SK-N-SH treated with all-trans-retinoic acid at 6 μM for 48 hours (cell line): Measurements from ENCODE around the gene MYO5B.

ENCODE experiments used
- ATAC-seq: fragments of 200-7000 bp; cut with Tn5 transposase; 3 replicates; pipeline ENCODE4 v1.9.1; 2020; ENCODE audit warnings: mild to moderate bottlenecking, moderate library complexity
- ARNTL ChIP-seq: fragments of 450-650 bp; formaldehyde crosslinking; IDR thresholded peaks from 2 replicates; pipeline ENCODE4 v1.5.0; 2020; ENCODE audit warnings: low read depth, mild to moderate bottlenecking, moderate library complexity, borderline replicate concordance
- BACH2 ChIP-seq: fragments of 250-450 bp; sonication (Bioruptor Pico); IDR thresholded peaks from 2 replicates; pipeline ENCODE4 v1.9.0; 2021; ENCODE audit warnings: mild to moderate bottlenecking, borderline replicate concordance
- CSDC2 ChIP-seq: fragments of 250-450 bp; sonication (Bioruptor Pico); IDR thresholded peaks from 2 replicates; pipeline ENCODE4 v1.5.0; 2020; ENCODE audit warnings: mild to moderate bottlenecking, moderate library complexity
- ESRRG ChIP-seq: fragments of 250-450 bp; sonication (Bioruptor Pico); IDR thresholded peaks from 2 replicates; pipeline ENCODE4 v1.6.1; 2021; ENCODE audit warnings: mild to moderate bottlenecking
- GLIS3 ChIP-seq: fragments of 250-450 bp; sonication (Bioruptor Pico); IDR thresholded peaks from 2 replicates; pipeline ENCODE4 v1.5.0; 2020; ENCODE audit warnings: mild to moderate bottlenecking, moderate library complexity
- ISL1 ChIP-seq: fragments of 250-450 bp; sonication (Bioruptor Pico); IDR thresholded peaks from 2 replicates; pipeline ENCODE4 v2.1.2; 2022; ENCODE audit warnings: mild to moderate bottlenecking, moderate library complexity
- PPARA ChIP-seq: fragments of 250-450 bp; sonication (Bioruptor Pico); IDR thresholded peaks from 2 replicates; pipeline ENCODE4 v1.5.0; 2020; ENCODE audit warnings: mild to moderate bottlenecking, borderline replicate concordance
- RARB ChIP-seq: fragments of 250-450 bp; sonication (Bioruptor Pico); IDR thresholded peaks from 2 replicates; pipeline ENCODE4 v1.8.0; 2021; ENCODE audit warnings: mild to moderate bottlenecking, moderate library complexity
- SNAI2 ChIP-seq: fragments of 250-450 bp; sonication (Bioruptor Pico); IDR thresholded peaks from 2 replicates; pipeline ENCODE4 v1.5.0; 2020; ENCODE audit warnings: mild to moderate bottlenecking, moderate library complexity
- TCF4 ChIP-seq: fragments of 250-450 bp; sonication (Bioruptor Pico); IDR thresholded peaks from 2 replicates; pipeline ENCODE4 v1.8.0; 2021; ENCODE audit warnings: mild to moderate bottlenecking, moderate library complexity, borderline replicate concordance
- TOX ChIP-seq: fragments of 250-450 bp; sonication (Bioruptor Pico); IDR thresholded peaks from 2 replicates; pipeline ENCODE4 v1.8.0; 2021; ENCODE audit warnings: mild to moderate bottlenecking, moderate library complexity, borderline replicate concordance
- ZC3H10 ChIP-seq: fragments of 250-450 bp; sonication (Bioruptor Pico); IDR thresholded peaks from 2 replicates; pipeline ENCODE4 v1.5.1; 2021; ENCODE audit warnings: mild to moderate bottlenecking, moderate library complexity
- ZFP3 ChIP-seq: fragments of 250-450 bp; sonication (Bioruptor Pico); IDR thresholded peaks from 2 replicates; pipeline ENCODE4 v1.5.0; 2020; ENCODE audit warnings: mild to moderate bottlenecking, moderate library complexity
- ZFP30 ChIP-seq: fragments of 450-650 bp; formaldehyde crosslinking; IDR thresholded peaks from 2 replicates; pipeline ENCODE4 v1.5.0; 2022; ENCODE audit warnings: mild to moderate bottlenecking, moderate library complexity
- ZNF70 ChIP-seq: fragments of 450-650 bp; formaldehyde crosslinking; IDR thresholded peaks from 2 replicates; pipeline ENCODE4 v1.5.0; 2020; ENCODE audit warnings: mild to moderate bottlenecking, moderate library complexity
- ZNF8 ChIP-seq: fragments of 450-650 bp; formaldehyde crosslinking; IDR thresholded peaks from 2 replicates; pipeline ENCODE4 v1.5.0; 2020; ENCODE audit warnings: mild to moderate bottlenecking, moderate library complexity
- TF ChIP-seq, protein P1 (sequence below): fragments of 250-450 bp; sonication (Bioruptor Pico); IDR thresholded peaks from 2 replicates; pipeline ENCODE4 v1.8.0; 2021; ENCODE audit warnings: low read depth, mild to moderate bottlenecking, moderate library complexity, borderline replicate concordance
- TF ChIP-seq, protein P2 (sequence below): fragments of 250-450 bp; sonication (Bioruptor Pico); IDR thresholded peaks from 2 replicates; pipeline ENCODE4 v1.5.1; 2021; ENCODE audit warnings: mild to moderate bottlenecking, moderate library complexity
- TF ChIP-seq, protein P3 (sequence below): fragments of 250-450 bp; sonication (Bioruptor Pico); IDR thresholded peaks from 2 replicates; pipeline ENCODE4 v1.5.0; 2020; ENCODE audit warnings: mild to moderate bottlenecking, moderate library complexity
- TF ChIP-seq, protein P4 (sequence below): fragments of 250-450 bp; sonication (Bioruptor Pico); IDR thresholded peaks from 2 replicates; pipeline ENCODE4 v1.8.0; 2020; ENCODE audit warnings: mild to moderate bottlenecking, moderate library complexity, borderline replicate concordance

Gene MYO5B

DNA sequence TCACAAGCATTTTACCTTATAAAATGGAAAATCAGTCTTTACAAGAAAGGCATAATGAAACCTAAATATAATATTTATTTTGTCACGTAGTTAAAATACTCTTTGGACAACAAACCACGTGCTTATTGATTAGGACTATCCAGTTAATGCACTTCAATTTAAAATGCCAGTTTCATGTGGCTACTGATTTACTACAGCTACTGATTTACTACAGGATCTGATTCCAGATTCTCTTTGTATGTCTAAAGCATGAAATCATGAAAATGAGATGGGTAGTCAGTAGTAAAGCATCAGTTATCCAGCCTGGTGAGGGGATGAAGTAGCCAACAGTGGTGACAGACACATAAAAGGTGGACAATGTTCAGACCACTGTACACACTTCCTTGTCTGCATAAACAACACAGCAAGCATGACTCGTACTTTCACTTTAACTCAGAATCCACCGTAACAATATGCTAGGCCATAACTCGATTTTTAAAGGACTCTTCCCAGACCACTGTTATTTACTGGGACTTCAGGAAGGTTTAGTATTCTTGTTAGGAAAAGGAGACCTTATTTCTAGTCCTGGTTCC lies 406.5 kb downstream of the MYO5B start:
- peak; percentile 75 for ATAC-seq
- TF ChIP-seq TOX (CRISPR knock-in tag) (no peak), ZFP3 (CRISPR knock-in tag) (no peak), TCF4 (CRISPR knock-in tag) (no peak), BACH2 (CRISPR knock-in tag) (no peak), GLIS3 (no peak), RARB (no peak), SNAI2 (no peak), ZNF70 (no peak), ZNF8 (CRISPR knock-in tag) (no peak), CSDC2 (CRISPR knock-in tag) (no peak), ZFP30 (CRISPR knock-in tag) (no peak), ZC3H10 (CRISPR knock-in tag) (no peak)
- TF ChIP-seq, protein P1, sequence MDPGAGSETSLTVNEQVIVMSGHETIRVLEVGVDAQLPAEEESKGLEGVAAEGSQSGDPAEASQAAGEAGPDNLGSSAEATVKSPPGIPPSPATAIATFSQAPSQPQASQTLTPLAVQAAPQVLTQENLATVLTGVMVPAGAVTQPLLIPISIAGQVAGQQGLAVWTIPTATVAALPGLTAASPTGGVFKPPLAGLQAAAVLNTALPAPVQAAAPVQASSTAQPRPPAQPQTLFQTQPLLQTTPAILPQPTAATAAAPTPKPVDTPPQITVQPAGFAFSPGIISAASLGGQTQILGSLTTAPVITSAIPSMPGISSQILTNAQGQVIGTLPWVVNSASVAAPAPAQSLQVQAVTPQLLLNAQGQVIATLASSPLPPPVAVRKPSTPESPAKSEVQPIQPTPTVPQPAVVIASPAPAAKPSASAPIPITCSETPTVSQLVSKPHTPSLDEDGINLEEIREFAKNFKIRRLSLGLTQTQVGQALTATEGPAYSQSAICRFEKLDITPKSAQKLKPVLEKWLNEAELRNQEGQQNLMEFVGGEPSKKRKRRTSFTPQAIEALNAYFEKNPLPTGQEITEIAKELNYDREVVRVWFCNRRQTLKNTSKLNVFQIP (CRISPR knock-in tag), result no peak
- TF ChIP-seq, protein P2, sequence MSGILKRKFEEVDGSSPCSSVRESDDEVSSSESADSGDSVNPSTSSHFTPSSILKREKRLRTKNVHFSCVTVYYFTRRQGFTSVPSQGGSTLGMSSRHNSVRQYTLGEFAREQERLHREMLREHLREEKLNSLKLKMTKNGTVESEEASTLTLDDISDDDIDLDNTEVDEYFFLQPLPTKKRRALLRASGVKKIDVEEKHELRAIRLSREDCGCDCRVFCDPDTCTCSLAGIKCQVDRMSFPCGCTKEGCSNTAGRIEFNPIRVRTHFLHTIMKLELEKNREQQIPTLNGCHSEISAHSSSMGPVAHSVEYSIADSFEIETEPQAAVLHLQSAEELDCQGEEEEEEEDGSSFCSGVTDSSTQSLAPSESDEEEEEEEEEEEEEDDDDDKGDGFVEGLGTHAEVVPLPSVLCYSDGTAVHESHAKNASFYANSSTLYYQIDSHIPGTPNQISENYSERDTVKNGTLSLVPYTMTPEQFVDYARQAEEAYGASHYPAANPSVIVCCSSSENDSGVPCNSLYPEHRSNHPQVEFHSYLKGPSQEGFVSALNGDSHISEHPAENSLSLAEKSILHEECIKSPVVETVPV (CRISPR knock-in tag), result no peak
- TF ChIP-seq, protein P3, sequence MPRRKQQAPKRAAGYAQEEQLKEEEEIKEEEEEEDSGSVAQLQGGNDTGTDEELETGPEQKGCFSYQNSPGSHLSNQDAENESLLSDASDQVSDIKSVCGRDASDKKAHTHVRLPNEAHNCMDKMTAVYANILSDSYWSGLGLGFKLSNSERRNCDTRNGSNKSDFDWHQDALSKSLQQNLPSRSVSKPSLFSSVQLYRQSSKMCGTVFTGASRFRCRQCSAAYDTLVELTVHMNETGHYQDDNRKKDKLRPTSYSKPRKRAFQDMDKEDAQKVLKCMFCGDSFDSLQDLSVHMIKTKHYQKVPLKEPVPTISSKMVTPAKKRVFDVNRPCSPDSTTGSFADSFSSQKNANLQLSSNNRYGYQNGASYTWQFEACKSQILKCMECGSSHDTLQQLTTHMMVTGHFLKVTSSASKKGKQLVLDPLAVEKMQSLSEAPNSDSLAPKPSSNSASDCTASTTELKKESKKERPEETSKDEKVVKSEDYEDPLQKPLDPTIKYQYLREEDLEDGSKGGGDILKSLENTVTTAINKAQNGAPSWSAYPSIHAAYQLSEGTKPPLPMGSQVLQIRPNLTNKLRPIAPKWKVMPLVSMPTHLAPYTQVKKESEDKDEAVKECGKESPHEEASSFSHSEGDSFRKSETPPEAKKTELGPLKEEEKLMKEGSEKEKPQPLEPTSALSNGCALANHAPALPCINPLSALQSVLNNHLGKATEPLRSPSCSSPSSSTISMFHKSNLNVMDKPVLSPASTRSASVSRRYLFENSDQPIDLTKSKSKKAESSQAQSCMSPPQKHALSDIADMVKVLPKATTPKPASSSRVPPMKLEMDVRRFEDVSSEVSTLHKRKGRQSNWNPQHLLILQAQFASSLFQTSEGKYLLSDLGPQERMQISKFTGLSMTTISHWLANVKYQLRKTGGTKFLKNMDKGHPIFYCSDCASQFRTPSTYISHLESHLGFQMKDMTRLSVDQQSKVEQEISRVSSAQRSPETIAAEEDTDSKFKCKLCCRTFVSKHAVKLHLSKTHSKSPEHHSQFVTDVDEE, result no peak
- TF ChIP-seq, protein P4, sequence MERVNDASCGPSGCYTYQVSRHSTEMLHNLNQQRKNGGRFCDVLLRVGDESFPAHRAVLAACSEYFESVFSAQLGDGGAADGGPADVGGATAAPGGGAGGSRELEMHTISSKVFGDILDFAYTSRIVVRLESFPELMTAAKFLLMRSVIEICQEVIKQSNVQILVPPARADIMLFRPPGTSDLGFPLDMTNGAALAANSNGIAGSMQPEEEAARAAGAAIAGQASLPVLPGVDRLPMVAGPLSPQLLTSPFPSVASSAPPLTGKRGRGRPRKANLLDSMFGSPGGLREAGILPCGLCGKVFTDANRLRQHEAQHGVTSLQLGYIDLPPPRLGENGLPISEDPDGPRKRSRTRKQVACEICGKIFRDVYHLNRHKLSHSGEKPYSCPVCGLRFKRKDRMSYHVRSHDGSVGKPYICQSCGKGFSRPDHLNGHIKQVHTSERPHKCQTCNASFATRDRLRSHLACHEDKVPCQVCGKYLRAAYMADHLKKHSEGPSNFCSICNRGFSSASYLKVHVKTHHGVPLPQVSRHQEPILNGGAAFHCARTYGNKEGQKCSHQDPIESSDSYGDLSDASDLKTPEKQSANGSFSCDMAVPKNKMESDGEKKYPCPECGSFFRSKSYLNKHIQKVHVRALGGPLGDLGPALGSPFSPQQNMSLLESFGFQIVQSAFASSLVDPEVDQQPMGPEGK (CRISPR knock-in tag), result no peak
- TF ChIP-seq, all 23 proteins: peak for 0

DNA sequence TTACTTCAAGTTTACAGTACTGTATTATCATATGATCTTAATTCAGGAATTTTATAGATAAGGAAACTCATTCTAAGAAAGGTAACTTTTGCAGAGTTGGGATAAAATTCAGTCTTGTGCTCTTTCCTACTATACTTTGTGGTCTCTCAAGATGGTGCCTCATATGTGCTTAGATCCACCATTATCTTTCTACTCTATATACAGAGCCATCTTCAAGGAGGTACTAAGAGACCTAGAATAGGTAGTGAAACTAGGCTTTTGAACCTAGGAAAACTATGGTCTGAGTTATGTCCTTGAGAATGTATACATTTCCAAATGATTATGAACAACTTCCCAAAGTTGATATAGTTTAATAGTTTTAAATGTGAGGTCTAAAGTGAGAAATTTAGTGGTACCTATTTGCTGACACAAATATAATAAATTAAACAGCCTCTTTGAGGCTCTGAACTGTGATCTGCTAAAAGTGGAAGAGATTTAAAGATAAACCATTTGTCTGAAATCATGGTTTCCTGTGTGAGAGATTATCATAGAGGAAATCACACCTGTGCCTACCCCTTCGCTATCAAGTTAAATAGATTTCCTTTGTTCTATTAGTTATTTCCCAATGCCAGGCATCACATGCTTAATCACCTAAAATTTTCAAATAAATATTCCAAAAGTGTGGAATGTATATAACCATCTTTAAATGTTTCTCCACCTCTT lies 408.8 kb downstream of the MYO5B start:
- TF ChIP-seq BACH2 (CRISPR knock-in tag) (no peak), ARNTL (CRISPR knock-in tag) (no peak), ESRRG (no peak), PPARA (CRISPR knock-in tag) (no peak), ZC3H10 (CRISPR knock-in tag) (no peak), ISL1 (CRISPR knock-in tag) (no peak)
- TF ChIP-seq, protein P4 (CRISPR knock-in tag), result no peak
- TF ChIP-seq, protein P3, result no peak
- no peak for ATAC-seq
